Nephron progenitor cell (in vitro differentiated cells): ENCODE results near the gene RSPH1.

Experiments
- DNase-seq: peaks from one replicate; pipeline ENCODE4 v3.0.0; 2021
- H3K27ac Mint-ChIP-seq: 2 replicates; pipeline ENCODE4 v1.8.0; 2021; ENCODE audit warnings: mild to moderate bottlenecking, moderate library complexity, mixed read lengths
- H3K27me3 Mint-ChIP-seq: 2 replicates; pipeline ENCODE4 v1.8.0; 2021; ENCODE audit warnings: mild to moderate bottlenecking, low read depth, mixed read lengths; ENCODE audit not compliant: poor library complexity
- H3K36me3 Mint-ChIP-seq: 2 replicates; pipeline ENCODE4 v1.8.0; 2021; ENCODE audit warnings: low read depth, mixed read lengths
- H3K4me1 Mint-ChIP-seq: 2 replicates; pipeline ENCODE4 v1.8.0; 2021; ENCODE audit warnings: mixed read lengths
- H3K4me3 Mint-ChIP-seq: 2 replicates; pipeline ENCODE4 v1.8.0; 2021; ENCODE audit warnings: mild to moderate bottlenecking, moderate library complexity, mixed read lengths
- H3K9me3 Mint-ChIP-seq: 2 replicates; pipeline ENCODE4 v1.8.0; 2021; ENCODE audit warnings: mild to moderate bottlenecking, moderate library complexity, mixed read lengths
- CTCF ChIP-seq: fragments of 200-600 bp; sonication (generic); IDR thresholded peaks from 2 replicates; pipeline ENCODE4 v1.5.0; 2021; ENCODE audit warnings: antibody characterized with exemption

RSPH1 gene

DNA sequence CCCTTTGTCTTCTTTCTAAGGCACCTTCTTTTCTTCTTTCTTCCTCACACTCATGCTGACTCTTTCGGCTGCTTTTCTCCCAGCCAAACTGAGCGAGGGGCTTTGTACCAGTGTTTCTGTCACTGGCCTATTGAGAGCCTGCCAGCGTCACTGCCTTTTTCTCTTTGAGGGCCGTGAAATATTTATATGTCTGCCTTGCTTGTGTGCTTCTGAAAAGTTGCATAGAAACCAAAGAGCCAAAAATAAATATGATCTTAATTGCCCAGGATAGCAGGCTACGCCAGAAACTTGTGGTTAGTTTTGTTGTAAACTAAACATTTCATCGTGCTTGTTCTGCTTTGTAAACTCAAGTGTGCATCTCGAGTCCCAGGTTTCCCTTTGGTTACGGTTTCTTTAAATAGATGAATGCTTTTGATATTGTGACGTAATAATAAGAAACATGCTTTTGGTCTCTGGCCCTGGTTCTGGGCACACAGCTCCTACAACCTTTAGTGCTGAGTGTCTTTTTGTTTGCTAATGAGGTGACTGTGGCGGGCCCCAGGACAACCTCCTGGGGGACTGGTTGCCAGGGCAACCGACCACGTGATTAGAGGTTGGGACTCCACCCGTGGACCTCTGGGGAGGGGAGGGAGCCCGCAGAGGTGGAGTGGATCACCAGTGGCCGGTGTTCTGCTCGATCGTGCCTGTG is 28.5 kb upstream of the RSPH1 start:
- Mint-ChIP-seq H3K27ac (peak overlapping the region; percentile 90), H3K36me3 (no peaks in the 10 kb centered on the region), H3K9me3 (no peaks in the 10 kb centered on the region), H3K4me1 (peaks cover 57% of the 10 kb centered on the region), H3K27me3 (peaks cover 20% of the 10 kb centered on the region), H3K4me3 (peak overlapping the region; percentile 78)
- DNase-seq: peak; percentile 61
- no peak for TF ChIP-seq CTCF

DNA sequence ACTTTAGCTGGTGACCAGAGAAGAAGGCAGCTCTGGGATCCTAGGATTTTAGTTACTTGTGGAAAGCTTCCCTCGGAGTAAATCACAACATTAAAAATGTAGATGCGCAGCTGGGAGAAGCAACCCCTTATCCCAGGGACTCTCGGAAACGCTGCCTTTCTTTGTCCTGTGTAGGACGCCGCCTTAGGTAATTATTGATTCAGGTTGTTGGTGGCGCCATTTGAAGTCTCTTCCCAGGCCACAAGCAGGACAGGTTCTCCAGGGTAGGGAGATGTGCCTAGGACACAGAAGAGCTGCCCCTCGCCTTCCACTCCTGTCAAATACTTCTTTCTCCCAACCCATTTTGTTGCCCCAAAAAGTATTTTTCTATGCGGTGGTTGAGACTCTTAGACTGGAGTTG is 27.9 kb upstream of the RSPH1 start:
- peaks cover 20% of the 10 kb centered on the region for H3K27me3 Mint-ChIP-seq
- H3K36me3 Mint-ChIP-seq: no peaks in the 10 kb centered on the region
- DNase-seq: no peak
- no peak for TF ChIP-seq CTCF
- H3K4me3 Mint-ChIP-seq: peak overlapping the region; percentile 78
- peaks cover 60% of the 10 kb centered on the region for H3K4me1 Mint-ChIP-seq
- peak overlapping the region; percentile 90 for H3K27ac Mint-ChIP-seq
- H3K9me3 Mint-ChIP-seq: no peaks in the 10 kb centered on the region

DNA sequence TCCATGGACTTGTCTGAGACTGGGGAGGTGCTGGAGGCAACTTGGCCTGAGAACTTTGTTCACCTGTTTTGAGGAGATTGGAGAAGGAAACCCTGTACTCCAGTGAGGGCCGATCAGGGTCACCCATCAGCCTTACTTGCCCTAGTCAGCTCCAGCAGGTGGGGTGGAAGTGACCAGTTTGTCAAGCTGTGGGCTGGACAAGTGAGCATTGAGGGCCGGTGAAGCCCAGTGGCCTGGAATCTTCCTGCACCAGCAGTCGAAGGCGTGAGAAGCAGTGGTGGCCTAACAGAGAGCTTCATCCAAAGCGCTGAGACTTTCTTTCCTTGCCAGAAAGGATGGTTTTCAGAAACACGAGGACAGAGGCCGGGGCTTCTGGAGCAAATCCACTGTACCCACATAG is 27.2 kb upstream of the RSPH1 start:
- H3K4me1 Mint-ChIP-seq: peaks cover 67% of the 10 kb centered on the region
- no peak for DNase-seq

GRCh38 chr21:42522771-42523170 is 26.7 kb upstream of the RSPH1 start:
- Mint-ChIP-seq H3K27ac (no peak overlapping the region), H3K36me3 (no peaks in the 10 kb centered on the region), H3K27me3 (peaks cover 28% of the 10 kb centered on the region), H3K4me3 (no peak overlapping the region), H3K4me1 (peaks cover 72% of the 10 kb centered on the region), H3K9me3 (no peaks in the 10 kb centered on the region)
- TF ChIP-seq CTCF: no peak
- no peak for DNase-seq

More for the DNA sequence above, 27.2 kb upstream of the RSPH1 start:
- Mint-ChIP-seq H3K4me3 (no peak overlapping the region), H3K27ac (no peak overlapping the region), H3K36me3 (no peaks in the 10 kb centered on the region), H3K9me3 (no peaks in the 10 kb centered on the region), H3K27me3 (peaks cover 23% of the 10 kb centered on the region)
- no peak for TF ChIP-seq CTCF

GRCh38 chr21:42522271-42522670 is 26.2 kb upstream of the RSPH1 start:
- Mint-ChIP-seq H3K4me3 (no peak overlapping the region), H3K27ac (no peak overlapping the region), H3K9me3 (no peaks in the 10 kb centered on the region), H3K36me3 (no peaks in the 10 kb centered on the region), H3K4me1 (peaks cover 68% of the 10 kb centered on the region), H3K27me3 (peaks cover 29% of the 10 kb centered on the region)
- TF ChIP-seq CTCF: no peak
- no peak for DNase-seq

- Mint-ChIP-seq H3K27me3 (peaks cover 29% of the 10 kb centered on the region), H3K9me3 (no peaks in the 10 kb centered on the region), H3K4me1 (peaks cover 68% of the 10 kb centered on the region), H3K27ac (no peak overlapping the region), H3K4me3 (no peak overlapping the region), H3K36me3 (no peaks in the 10 kb centered on the region)
- no peak for DNase-seq
- TF ChIP-seq CTCF: no peak
Observed at GRCh38 chr21:42521805-42522204, 25.8 kb upstream of the RSPH1 start.
